Lower leg skin (tissue), 3 donors: ENCODE results near the gene CCDC71.
A peak's percentile ranks its signal among the peaks of the same experiment; 100 is the strongest.

Experiments used
- CTCF ChIP-seq, 3 donors: fragments of 450-650 bp; IDR thresholded peaks; one replicate each; pipeline ENCODE4 v1.5.1; 2016; ENCODE audit warnings: antibody characterized with exemption in 3 of 3, mild to moderate bottlenecking in 3 of 3, moderate library complexity in 2 of 3
- POLR2A ChIP-seq, 2 donors: fragments of 450-650 bp; IDR thresholded peaks; one replicate each; pipeline ENCODE4 v1.6.1; 2016 to 2017; ENCODE audit warnings: antibody characterized with exemption in 2 of 2, mild to moderate bottlenecking in 1 of 2, moderate library complexity in 1 of 2

GRCh38 chr3:49165771-49166751 lies at the start of gene CCDC71:
- TF ChIP-seq CTCF (IDR thresholded peaks at IDR 0.05) (no peak), POLR2A (IDR thresholded peaks at IDR 0.05) (peak in 1 of 2 donors; percentile 1)
